ENCODE data around the gene SH3RF3.

Gene SH3RF3

DNA sequence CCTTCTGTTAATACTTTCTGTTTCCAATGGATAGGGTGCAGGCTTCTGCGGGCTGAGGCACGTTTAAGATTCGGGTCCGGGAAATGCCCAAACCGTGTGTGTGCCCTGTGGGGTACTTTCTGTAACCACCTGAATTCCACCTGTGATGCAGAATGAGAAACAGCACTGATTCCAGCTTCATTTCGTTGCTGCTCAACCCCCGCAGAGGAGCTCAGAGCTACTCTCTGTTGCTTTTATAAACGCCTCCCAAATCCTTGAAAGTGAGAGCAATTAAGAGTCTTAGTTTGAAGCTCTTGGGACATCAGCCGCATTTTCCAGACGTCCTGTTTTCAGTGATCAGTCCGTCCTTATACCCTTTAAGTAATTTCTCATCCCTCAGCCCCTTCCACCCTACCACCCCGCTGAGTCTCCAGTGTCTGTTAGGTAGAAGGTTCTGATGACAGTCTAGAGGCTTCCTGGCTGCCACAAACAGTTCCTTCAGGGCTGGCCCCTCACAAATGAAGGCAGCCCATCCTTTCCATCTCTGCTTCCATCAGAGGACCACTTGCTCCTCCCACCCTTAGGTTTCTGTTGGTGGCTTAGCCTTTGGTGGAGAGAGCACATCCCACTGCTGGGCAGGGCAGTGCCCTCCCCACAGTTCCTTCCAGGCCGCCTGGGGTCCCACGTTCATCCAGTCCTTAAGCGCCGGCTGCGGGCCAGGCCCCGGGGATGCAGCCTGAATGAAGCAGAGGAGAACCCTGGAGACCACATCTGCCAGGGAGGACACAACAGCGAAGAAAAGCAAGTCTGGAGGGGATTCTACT lies 254.7 kb downstream of the SH3RF3 start:
- no peak for DNase-seq

DNA sequence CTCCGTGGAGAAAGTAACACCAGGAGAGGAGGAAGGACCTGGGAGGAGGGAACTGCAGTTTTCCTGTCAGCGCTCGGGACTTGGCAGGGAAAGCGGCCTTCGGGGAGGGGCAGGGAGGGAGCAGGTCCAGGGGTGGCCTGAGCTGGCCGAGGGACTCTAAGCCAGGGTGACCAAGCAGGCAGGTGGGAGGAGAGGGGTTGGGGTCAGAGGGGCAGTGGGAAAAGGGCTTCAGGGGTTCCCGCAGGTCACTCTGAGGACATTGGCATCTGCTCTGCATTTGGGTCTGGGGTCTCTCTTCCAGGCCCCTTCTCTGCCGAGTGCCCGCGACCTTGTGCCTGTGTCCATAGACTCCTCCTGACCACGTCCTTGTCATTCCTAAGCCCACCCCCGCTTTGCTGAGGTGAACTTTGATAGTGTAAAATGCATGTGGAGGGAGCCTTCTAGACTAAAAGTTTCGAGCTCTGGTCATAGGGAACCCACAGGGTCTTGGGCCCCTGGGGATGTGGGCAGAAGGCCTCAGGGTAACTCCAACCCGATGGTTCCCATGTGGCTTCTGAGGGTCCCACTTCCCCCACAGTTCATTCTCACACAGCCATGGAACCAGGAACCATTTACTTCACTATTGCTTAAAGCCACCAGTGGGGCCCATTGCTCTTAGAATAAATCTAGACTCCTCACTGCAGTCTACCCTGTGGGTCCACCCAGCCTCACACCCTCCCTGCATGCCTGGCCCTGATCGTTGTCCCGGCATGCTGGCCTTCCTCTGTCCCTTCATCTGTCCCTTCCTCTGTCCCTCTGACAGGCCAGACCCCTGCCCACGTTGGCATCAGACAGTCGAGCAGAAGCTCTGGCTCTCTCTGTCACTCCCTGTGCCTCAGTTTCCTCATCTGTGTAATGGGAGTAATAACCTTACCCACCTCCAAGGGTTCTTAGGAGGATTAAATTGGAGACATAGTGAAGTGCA lies 255.6 kb downstream of the SH3RF3 start:
- no peak for DNase-seq

DNA sequence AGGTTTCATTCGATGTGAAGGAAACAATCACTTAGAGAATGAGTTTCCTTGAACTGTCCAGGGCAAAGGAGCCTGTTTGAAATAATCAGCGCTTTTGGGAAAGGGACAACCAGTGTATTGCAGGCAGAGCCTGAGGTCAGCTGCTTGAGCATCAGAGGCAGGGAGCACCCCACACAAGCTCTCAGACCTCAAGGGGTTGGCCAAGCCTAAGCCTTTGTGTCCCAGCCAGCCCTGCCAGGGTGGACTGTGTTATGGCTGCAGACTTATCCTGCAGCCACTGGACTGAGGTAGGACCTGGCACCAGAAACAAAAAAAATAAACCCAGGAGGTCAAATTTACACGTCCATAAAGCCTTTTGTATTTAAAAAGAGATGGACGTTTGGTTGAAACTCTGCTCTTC lies 256.5 kb downstream of the SH3RF3 start:
- no peak for DNase-seq

DNA sequence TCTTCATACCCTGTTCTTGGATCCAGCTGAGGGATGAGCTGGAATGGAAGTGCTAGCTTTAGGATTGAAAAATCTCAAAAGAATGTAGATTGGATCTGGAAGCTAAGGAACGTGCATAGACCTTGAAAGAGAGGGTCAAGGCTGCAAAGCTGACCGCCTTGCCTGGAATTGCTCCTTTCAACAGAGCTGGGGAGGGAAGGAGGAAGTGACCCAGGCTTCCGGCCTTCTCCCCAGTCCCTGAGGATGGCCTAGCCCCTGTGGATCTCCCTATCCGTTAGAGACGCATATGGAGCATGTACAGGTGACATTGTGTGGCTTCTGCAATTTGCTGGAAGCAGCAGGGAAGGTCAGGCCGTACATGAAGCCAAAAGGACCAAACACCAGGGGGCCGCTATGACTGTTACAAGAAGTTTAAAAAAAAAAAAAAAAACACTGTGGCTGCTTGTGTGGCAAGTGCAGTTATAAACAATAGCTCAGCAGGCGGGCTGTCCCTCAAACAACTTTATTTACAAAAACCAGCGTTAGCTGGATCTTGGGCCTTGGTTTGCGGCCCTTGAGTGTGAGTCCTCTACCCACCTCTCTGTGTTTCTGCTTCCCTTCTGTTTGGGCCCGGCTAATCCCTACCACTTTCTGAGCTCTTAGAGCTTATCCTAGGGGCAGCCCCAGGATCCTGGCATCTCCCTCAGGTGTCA lies 257.1 kb downstream of the SH3RF3 start:
- DNase-seq, result no peak

DNA sequence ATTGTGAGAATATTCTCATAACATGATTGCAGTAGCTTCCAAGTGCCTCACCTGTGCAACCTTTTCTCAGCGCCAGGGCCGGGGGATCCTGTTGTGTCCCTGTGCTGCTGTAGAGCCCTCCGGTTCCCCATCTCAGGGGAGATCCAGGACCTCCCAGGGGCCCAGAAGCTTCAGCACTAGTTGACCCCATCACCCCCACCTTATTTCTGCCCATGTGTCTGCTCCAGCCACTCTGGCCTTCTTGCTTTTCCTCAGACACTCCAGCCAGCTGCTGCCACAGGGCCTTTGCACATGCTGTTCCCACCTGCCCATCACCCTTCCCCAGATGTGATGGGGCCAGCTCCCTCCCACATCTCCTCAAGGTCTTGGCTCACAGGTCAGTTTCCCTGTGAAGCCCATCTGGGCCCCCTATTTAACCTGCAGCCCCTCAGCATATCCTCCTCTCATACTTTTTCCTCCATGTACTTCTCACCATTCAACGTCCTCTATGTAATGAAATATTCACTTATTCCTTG lies 258.3 kb downstream of the SH3RF3 start:
- DNase-seq, result no peak

DNA sequence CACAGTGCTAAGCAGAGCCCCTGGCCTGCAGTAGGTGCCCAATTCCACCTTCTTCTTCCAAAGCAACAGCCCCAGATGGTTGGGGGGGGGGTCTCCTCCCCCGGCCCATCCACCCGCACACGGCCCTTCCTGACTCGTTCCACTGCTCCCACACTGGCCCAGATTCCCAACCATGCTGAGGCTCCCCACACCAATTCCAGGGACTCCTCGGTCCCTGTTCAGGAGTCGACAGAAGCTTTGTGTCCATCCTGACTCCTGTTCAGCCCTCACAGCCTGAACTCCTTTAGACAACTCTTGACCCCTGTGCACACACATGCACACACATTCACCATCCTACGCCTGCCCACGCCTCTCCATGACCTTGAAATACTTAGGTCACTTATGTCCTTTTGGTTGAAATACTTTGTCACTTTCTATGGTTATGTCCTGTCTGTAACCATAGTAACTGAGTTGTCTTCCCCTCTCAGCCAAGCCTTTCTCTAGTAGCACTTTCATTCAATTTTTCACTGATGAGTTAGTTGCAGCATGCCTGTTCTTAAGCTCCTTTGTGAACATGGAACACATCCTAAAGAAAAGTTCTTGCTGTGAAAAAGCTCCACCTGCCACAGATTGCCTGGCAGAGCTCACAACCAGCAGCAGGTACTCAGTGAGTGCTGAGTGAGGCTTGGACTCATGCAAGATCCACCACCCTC lies 258.9 kb downstream of the SH3RF3 start:
- DNase-seq, result no peak

DNA sequence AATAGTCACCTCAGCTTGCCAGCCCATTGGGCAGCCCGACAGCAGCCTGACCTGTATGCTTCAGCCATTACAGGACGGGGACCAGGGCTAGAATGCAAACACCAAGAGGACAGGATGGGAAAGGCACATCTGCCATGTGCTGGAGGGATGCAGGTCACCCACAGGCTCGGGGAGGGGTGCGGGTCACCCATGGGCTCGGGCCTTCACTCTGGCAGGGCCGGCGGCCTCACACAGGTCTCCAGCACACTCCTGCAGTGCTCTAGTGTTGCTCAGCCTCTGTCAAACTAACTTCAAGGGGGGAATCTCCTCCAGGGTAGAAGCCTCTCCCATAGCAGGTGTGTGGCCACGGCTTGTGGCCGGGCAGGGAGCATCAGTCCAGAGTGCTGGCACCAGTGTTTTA lies 262.2 kb downstream of the SH3RF3 start:
- no peak for DNase-seq

DNA sequence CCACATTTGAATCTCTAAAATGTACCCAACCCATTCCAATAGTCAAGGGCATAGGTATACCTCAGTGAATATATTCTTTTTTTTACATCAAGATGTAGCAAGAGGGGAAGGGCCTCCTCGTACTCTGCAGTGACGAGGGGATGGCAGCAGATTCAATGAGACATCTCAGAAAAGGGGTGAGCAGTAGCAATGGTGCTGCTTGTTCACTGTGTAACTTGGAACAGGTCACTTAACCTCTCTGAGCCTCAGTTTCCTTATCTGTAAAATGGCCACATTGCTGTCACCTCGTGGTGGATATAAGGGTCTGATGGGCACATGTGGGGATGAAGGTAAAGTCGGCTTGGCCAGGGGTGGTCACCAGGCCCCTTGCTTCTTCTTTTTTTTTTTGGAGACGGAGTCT lies 263.1 kb downstream of the SH3RF3 start:
- DNase-seq, result no peak

DNA sequence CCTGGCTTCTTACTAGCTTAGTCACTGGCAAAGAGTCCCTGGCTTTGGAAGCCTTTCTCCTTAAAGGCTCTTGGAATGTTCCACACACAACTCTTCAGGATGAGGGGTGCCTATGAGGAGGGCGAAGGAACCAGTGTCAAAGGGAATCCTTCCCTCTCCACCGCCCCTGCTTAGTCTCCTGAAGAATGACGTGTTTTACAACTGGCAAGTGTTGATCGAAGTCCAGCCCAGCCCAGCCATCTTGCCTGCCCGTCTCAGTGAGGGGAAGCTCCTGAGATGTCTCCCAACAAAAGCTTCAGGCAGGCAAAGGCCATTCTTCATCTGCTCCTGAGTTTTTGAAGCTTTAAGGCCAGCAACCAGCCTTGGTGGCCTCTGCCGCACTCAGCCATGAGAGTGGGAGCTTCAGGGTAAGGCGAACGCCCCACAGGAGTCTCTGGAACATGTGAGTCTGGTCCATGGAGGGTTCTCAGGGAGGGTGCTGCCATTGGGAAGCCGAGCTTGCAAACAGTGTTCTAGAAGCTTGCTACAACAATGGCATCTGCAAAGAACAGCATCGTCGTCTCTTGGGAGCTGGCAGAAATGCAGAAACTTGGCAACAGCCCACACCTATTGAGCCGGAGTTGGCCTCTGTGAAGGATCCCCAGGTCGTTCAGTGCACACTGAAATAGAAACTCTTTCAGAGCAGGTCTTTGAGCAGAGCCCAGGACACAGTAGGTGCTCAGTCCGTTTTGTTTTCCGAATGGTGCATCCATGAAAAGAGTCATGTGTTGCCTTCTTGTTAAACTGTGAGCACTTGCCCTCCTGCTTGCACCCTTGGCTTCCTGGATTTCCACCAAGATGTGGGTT lies 264.0 kb downstream of the SH3RF3 start:
- DNase-seq, result no peak

DNA sequence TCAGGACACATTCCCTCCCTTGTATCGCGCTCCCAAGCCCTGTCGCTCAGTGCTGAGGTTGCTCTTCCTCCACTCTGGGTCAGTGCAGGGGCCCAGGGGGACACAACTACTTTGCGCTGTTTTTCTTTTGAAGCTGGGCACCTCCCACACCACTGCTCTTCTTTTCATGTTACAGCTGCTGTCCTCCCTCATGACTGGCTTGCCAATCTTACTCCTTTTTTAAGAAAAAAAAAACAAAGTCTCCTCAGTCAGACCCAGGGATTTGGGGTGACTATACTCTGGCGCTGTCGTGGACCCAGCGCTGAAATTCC lies 264.6 kb downstream of the SH3RF3 start:
- no peak for DNase-seq

DNA sequence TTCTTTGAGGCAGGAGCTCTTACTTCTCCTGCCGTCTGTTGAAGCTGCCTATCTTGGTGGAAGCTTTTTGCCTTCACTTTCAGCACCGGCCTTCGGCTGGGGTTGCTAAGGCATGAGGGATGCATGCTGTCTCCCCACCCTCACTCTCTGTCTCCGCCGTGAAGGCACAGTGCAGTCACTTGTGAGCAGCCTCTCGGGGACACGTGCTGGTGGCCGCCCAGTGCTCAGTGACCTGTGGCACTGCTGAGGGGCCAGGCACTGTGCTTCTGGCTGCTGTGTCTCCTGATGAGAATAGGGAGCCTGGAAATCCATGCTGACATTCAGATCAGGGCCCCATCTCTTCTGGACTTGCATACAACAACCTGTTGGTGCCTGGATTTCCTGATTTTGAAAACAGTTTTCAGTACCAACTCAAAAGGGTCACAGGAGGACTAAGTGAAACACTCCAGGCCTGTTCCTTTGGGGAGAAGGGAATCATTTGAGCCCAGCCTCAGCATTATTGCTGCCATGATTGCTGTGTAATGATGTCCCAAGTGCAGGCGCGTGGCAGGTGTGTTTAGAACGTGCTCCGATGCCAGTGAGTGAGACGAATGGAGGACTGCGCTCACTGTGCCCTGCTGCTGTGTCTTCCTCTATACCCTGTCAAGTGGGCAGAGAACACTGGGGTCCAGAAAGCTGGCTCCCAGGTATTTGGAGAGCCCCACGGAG lies 266.6 kb downstream of the SH3RF3 start:
- DNase-seq, result no peak

DNA sequence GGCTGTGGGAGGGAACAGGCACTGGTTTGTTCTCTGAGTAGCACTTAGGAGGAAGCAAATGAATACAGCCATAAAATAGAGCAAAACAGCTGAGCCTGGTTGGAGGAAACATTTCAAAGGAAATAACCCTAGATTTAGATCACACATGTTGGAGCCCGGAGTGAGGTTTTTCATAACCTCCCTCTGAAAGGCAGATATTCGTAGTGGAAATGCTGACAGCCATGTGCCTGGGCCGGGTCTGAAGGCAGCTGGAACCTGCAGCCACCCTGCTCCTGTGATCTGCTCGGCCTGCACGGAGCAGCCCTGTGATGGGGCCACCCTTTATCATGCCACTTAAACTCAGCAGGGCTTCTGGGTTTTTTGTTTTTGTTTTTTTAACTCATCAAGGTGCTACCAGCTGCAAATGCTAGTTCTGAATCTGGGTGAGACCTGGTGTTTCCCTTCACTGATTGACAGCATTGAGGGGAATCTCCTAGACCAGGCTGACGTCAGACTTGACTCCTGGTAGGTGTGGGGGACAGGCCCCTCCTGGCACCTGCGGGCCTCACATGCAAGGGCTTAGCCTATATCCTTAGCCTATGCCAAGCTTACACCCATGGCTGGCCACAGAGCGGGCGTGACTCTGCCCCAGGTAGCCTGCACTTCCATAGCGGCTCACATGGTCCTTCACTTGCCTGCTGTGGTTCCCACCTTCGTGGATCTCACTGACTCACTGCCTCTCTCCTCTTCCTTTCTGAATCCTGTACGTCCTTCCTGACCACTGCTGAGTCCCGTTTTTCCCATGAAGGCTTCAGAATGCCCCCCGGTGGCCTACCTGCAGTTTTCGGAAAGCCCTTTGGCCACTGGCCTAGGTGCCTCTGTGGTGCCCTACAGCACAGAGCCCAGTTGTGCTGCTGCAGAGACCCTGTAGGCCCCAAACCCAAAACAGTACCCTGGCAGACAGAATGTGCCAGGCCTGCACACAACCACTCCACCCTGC lies 267.5 kb downstream of the SH3RF3 start:
- no peak for DNase-seq

DNA sequence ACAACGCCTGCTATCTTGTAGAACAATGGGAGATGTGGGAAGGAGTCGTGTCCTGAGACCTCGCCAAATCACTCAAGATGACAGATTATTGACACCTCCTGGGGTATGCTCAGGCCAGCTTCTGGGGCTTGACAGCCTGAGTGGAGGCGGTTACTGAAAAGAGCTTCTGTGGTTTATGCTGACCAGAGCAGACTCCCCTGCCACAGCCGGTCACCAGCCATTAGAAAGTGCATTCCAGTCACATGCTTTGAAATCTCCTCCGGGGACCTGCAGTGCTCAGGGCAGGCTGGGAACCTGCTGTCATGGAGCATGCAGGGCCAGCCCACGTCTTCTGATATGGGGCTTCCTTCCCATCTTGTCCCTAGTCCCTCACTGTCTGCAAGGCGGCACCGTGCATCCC lies 268.9 kb downstream of the SH3RF3 start:
- DNase-seq, result no peak

DNA sequence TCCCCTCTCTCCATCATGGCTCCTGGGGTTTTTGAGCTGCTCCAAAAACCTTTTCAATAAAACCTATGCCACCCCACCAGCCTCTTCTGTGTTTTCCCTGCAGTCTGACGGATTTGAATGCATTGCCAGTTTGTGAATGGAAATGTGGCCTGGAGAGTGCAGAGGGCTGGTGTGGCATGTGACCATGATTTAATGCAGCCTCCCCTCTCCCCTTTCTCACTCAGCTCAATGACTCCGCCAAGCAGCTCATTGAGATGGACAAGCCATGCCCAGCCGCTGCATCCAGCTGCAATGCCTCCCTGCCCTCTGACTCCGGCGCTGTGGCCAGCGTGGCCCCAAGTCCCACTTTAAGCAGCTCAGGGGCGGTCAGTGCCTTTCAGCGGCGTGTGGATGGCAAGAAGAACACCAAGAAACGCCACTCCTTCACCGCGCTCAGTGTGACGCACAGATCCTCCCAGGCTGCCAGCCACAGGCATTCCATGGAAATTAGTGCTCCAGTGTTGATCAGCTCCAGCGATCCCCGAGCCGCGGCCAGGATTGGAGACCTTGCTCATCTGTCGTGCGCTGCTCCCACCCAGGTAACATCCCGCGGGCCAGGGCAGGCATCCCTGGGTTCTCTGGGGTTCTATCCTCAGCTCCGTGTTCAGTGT lies 269.5 kb downstream of the SH3RF3 start:
- DNase-seq, result no peak

DNA sequence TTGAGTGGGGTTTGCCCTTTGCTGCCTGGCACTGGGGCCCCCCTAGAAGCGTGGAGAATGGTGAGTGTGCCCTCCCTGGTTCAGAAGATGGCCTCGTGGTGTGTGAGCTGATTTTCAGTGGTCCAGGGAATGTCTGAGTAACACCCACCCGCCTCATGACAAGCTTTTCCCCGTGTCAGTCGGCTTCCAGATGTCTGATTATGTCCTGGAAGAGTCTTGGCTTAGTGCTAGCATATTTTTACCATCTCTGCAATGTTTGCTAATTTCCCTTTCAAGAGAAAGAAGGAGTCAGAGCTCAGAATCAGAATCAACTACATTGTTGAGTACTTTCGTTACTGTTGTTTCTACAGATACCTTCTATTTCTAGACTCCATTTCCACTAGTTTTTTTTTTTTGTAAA lies 270.1 kb downstream of the SH3RF3 start:
- DNase-seq, result no peak

DNA sequence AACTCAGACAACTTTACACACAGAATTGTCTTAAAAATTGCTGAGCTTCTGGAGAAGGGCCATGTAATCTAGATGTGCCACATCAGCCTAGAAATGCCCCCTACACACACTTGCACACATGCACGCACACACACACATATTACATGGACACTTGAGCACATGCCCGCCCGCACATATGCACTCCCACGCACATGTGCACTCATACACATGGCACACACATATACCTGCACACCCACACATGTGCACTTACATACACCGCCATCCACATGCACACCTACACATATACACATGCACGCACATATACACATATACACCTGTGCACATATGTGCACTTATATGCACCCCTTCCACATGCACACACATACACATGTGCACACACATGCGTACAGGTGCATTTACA lies 271.1 kb downstream of the SH3RF3 start:
- no peak for DNase-seq

DNA sequence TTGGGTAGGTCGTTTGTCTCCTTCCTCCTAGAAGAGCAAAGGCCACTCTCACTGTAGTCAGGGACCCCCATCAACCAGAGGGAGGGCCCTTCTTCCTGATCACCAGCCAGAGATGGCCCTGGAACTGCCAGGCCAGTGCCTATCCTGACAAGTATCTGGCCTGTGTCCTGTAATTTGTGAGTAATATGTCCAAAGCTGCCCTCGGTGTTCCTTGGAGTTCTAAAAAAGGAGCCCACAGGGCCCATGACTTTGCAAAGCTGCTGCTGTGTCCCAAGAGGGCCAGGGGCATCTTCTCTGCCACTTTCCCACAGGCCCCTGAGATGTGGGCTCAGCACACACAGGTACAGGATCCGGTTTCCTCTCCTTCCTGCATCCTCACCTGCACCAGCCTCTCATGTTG lies 272.4 kb downstream of the SH3RF3 start:
- DNase-seq, result no peak

DNA sequence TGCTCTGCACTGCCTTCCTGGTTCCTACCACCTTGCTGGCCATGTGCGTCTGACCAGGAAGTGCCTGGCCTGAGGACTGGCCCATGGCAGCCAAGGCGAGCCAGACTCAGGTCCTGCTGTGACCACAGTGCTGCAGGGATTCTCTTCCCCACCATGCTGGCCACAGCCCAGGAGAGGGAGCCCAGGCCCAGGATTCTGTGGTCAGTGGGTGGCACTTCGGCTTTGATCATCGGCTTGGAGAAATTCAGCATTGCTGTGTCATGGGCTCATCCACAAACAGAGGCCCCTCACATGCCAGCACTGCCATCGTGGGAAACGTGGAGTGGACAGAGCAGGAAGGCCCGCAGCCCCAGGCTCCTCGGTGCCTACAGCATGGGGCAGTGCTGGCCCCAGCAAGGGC lies 273.2 kb downstream of the SH3RF3 start:
- no peak for DNase-seq
